Measurements from ENCODE around the gene MXD1. TPM values are rescaled to one million over a fixed set of nuclear protein-coding genes. Genes with fewer than 3 reads are reported as not detected.
A peak's percentile ranks its signal among the peaks of the same experiment; 100 is the strongest.

The MXD1 gene
- total and polyA plus RNA-seq, 9 of the 15 experiments (the other 6 are each of a cell fraction or from before 2014, with no cell fraction given) = 6.7 to 35.9 (median 11.0) TPM

- no peak for TF ChIP-seq E2F4 (CRISPR knock-in tag; IDR thresholded peaks at IDR 0.05; ENCODE audit: low read depth)
- no peak for TF ChIP-seq RERE (CRISPR knock-in tag; IDR thresholded peaks at IDR 0.05; ENCODE audit: borderline replicate concordance)
- TF ChIP-seq HDAC3 (IDR thresholded peaks at IDR 0.05; ENCODE audit: borderline replicate concordance, partially characterized antibody) = no peak
- 0 out of 2 replicates have a peak, but pooled peaks have one; percentile 4 for TF ChIP-seq CXXC5 (CRISPR knock-in tag; IDR thresholded peaks at IDR 0.05)
- TF ChIP-seq RBM25 (IDR thresholded peaks at IDR 0.05; ENCODE audit: low read depth, low read length, severe bottlenecking) = no peak
- TF ChIP-seq ZC3H4 (CRISPR knock-in tag; IDR thresholded peaks at IDR 0.05; ENCODE audit: borderline replicate concordance) = no peak
- TF ChIP-seq ZNF584 (CRISPR knock-in tag; IDR thresholded peaks at IDR 0.05; ENCODE audit: low read depth) = peak; percentile 71; the same call in 1 of the 2 replicates
- TF ChIP-seq ARNT (IDR thresholded peaks at IDR 0.05) = 0 out of 4 replicates have a peak, but pooled peaks of 1 of the 2 experiments have one; percentile 6
- TF ChIP-seq MAFG (tag; conservative IDR thresholded peaks at IDR 0.05) = no peak
- TF ChIP-seq STAT5B (CRISPR knock-in tag; IDR thresholded peaks at IDR 0.05) = no peak
- TF ChIP-seq PTRF (tag; IDR thresholded peaks at IDR 0.05) = no peak
- TF ChIP-seq BRD9 (IDR thresholded peaks at IDR 0.05; ENCODE audit: low read depth, partially characterized antibody) = peak; percentile 4
- TF ChIP-seq ZNF12 (CRISPR knock-in tag; IDR thresholded peaks at IDR 0.05) = no peak
- TF ChIP-seq DPF2 (IDR thresholded peaks at IDR 0.05) = peak; percentile 10; the same call in 1 of the 2 replicates
- TF ChIP-seq KDM1A (IDR thresholded peaks at IDR 0.05) = no peak
- TF ChIP-seq ZNF589 (CRISPR knock-in tag; IDR thresholded peaks at IDR 0.05; ENCODE audit: low read depth) = 0 out of 2 replicates have a peak, but pooled peaks have one; percentile 36
- TF ChIP-seq FOSL1 (tag; conservative IDR thresholded peaks at IDR 0.05) = peak; percentile 60; the same call in 1 of the 2 replicates
Measured at GRCh38 chr2:69934614-69934908, 19.7 kb downstream of the MXD1 start (continued).

Measured in K562 (cell line).